Mesenchymal stem cell (in vitro differentiated cells and primary cell): ENCODE data around the gene NLRP11. TPM values are rescaled to one million over a fixed set of nuclear protein-coding genes. Genes with fewer than 3 reads are reported as not detected.

Source experiments
- DNase-seq: peaks from one replicate; pipeline ENCODE4 v3.0.0-alpha.2; 2013
- H2AFZ ChIP-seq: one replicate; pipeline ENCODE4 v1.6.1; 2013; ENCODE audit warnings: low read depth, mild to moderate bottlenecking, control low read depth, inconsistent platforms, low read length, moderate library complexity
- H2AK5ac ChIP-seq: 2 replicates; pipeline ENCODE4 v1.6.1; 2013; ENCODE audit warnings: low read length, moderate library complexity, mild to moderate bottlenecking, inconsistent platforms; ENCODE audit not compliant: severe bottlenecking
- H2BK120ac ChIP-seq: one replicate; pipeline ENCODE4 v1.6.1; 2013; ENCODE audit warnings: low read depth, mild to moderate bottlenecking, inconsistent platforms, low read length, moderate library complexity
- H2BK12ac ChIP-seq, 2 experiments: one replicate each; pipeline ENCODE4 v1.6.1; 2013; ENCODE audit warnings: inconsistent platforms in 2 of 2, low read length in 2 of 2, mild to moderate bottlenecking in 2 of 2, moderate library complexity in 2 of 2, control low read depth in 1 of 2
- H2BK15ac ChIP-seq: one replicate; pipeline ENCODE4 v1.6.1; 2013; ENCODE audit warnings: mild to moderate bottlenecking, low read depth, inconsistent platforms; ENCODE audit not compliant: poor library complexity, severe bottlenecking
- H2BK5ac ChIP-seq: 2 replicates; pipeline ENCODE4 v1.6.1; 2013; ENCODE audit warnings: low read depth, mild to moderate bottlenecking, low read length, control low read depth, inconsistent platforms; ENCODE audit not compliant: poor library complexity, severe bottlenecking
- H3K14ac ChIP-seq, 2 experiments: one replicate each; pipeline ENCODE4 v1.6.1; 2013; ENCODE audit warnings: inconsistent platforms in 2 of 2, low read length in 2 of 2, control low read depth in 1 of 2, mild to moderate bottlenecking in 1 of 2, moderate library complexity in 1 of 2
- H3K18ac ChIP-seq, 2 experiments: one replicate each; pipeline ENCODE4 v1.6.1; 2013; ENCODE audit warnings: inconsistent platforms in 2 of 2, low read length in 2 of 2, control low read depth in 1 of 2, low read depth in 1 of 2, mild to moderate bottlenecking in 1 of 2
- H3K23ac ChIP-seq, 2 experiments: one replicate each; pipeline ENCODE4 v1.6.1; 2013; ENCODE audit warnings: inconsistent platforms in 2 of 2, low read length in 2 of 2, mild to moderate bottlenecking in 2 of 2, moderate library complexity in 2 of 2, control low read depth in 1 of 2
- H3K27ac ChIP-seq: 2 replicates; pipeline ENCODE4 v1.5.1; 2013; ENCODE audit warnings: mild to moderate bottlenecking, moderate library complexity, low read length, control low read depth, inconsistent platforms; ENCODE audit not compliant: poor library complexity, severe bottlenecking
- H3K27me3 ChIP-seq, 2 experiments: 2 replicates each; pipeline versions ENCODE4 v1.6.1 to v1.7.0; 2013; ENCODE audit warnings: low read length in 2 of 2, mild to moderate bottlenecking in 2 of 2, moderate library complexity in 2 of 2, control low read depth in 1 of 2, inconsistent platforms in 1 of 2; ENCODE audit not compliant: control insufficient read depth in 1 of 2, insufficient read depth in 1 of 2
- H3K36me3 ChIP-seq, 2 experiments: 2 replicates each; pipeline versions ENCODE4 v1.6.1 to v1.7.0; 2013; ENCODE audit warnings: low read length in 2 of 2, control low read depth in 1 of 2, inconsistent platforms in 1 of 2, low read depth in 1 of 2, mild to moderate bottlenecking in 1 of 2; ENCODE audit not compliant: insufficient read depth in 2 of 2, control insufficient read depth in 1 of 2
- H3K4ac ChIP-seq, 2 experiments: one replicate each; pipeline ENCODE4 v1.6.1; 2013; ENCODE audit warnings: inconsistent platforms in 2 of 2, low read length in 2 of 2, mild to moderate bottlenecking in 2 of 2, moderate library complexity in 2 of 2, control low read depth in 1 of 2, low read depth in 1 of 2
- H3K4me1 ChIP-seq: 2 replicates; pipeline ENCODE4 v1.6.1; 2013; ENCODE audit warnings: low read depth, low read length, control low read depth; ENCODE audit not compliant: control insufficient read depth, insufficient read depth
- H3K4me2 ChIP-seq: 2 replicates; pipeline ENCODE4 v1.6.1; 2013; ENCODE audit warnings: low read length, mild to moderate bottlenecking, inconsistent platforms; ENCODE audit not compliant: poor library complexity, severe bottlenecking
- H3K4me3 ChIP-seq, 2 experiments: 2 replicates each; pipeline versions ENCODE4 v1.5.1 to v1.7.0; 2013; ENCODE audit warnings: low read length in 2 of 2, mild to moderate bottlenecking in 2 of 2, control low read depth in 1 of 2, low read depth in 1 of 2; ENCODE audit not compliant: insufficient read depth in 1 of 2
- H3K79me1 ChIP-seq: replicated peaks from 2 replicates; pipeline ENCODE4 v1.6.1; 2013; ENCODE audit warnings: mild to moderate bottlenecking, control low read depth, low read length, inconsistent platforms; ENCODE audit not compliant: poor library complexity, severe bottlenecking
- H3K9ac ChIP-seq: 2 replicates; pipeline ENCODE4 v1.7.0; 2013; ENCODE audit warnings: mild to moderate bottlenecking, low read length, moderate library complexity
- H3K9me3 ChIP-seq: 2 replicates; pipeline ENCODE4 v1.7.0; 2013; ENCODE audit warnings: mild to moderate bottlenecking, low read length; ENCODE audit not compliant: control insufficient read depth
- H4K8ac ChIP-seq: one replicate; pipeline ENCODE4 v1.6.1; 2013; ENCODE audit warnings: inconsistent platforms, mild to moderate bottlenecking, low read length, moderate library complexity
- H4K91ac ChIP-seq: one replicate; pipeline ENCODE4 v1.6.1; 2013; ENCODE audit warnings: mild to moderate bottlenecking, low read length, inconsistent platforms
- WGBS: methylation state at CpG from one replicate; pipeline ENCODE4 v1.1.7; 2013; ENCODE audit warnings: mixed read lengths; 5-methylcytosine and 5-hydroxymethylcytosine counted together
- polyA plus RNA-seq, 2 experiments: library from polyadenylated mRNA; stranded (reverse); fragments of 200-250 nt; gene quantifications; one replicate each; pipeline ENCODE4 v1.2.3, GENCODE V29; 2013

The NLRP11 gene
- polyA plus RNA-seq (2013, experiment 1 of 2), result not detected
- polyA plus RNA-seq (2013, experiment 2 of 2), result not detected

DNA sequence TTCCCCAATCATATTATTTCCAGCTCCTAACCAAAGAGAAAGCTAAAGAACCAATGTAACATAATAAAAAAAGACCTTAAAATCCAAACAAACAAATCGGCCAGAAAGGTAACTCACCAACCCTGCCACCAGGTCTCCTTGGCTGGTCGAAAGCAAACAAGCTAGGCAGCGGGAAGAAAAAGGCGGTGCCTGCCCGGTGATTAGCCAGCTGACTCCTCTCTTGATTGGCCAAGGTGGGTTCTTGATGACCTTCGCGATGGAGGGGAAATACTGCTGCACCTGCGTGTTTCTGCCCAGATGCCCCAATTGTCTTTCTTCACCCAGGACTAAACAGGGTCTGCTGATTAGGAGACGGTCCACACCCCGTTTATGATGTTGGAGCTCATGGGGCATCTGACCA, at the start of gene NLRP11:
NLRP11 (minus strand) TSS at position 154 of the 400 bp plus-strand sequence. CDS start 13,825 bp downstream, outside the sequence.
- Histone ChIP-seq H2AK5ac (no peak within 1 kb of the TSS), H3K9ac (no peak within 1 kb of the TSS), H3K4me3 (no peak within 1 kb of the TSS), H4K91ac (no peak within 1 kb of the TSS), H2BK120ac (no peak within 1 kb of the TSS), H2AFZ (no peak within 1 kb of the TSS), H3K4me1 (no peaks in the 10 kb centered on the region), H3K27me3 (no peaks in the 10 kb centered on the region), H3K36me3 (no peaks in the 10 kb centered on the region), H2BK5ac (no peak within 1 kb of the TSS), H3K27ac (no peak within 1 kb of the TSS), H3K4me2 (no peak within 1 kb of the TSS), H3K79me1 (no peaks in the 10 kb centered on the region), H2BK12ac (no peak within 1 kb of the TSS), H3K9me3 (peaks cover 18% of the 10 kb centered on the region), H3K23ac (no peak within 1 kb of the TSS), H3K14ac (no peak within 1 kb of the TSS), H3K4ac (no peak within 1 kb of the TSS), H2BK15ac (no peak within 1 kb of the TSS), H4K8ac (no peak within 1 kb of the TSS), H3K18ac (no peak within 1 kb of the TSS)
- WGBS, result 82% methylated on average over 10 of the region's 10 CpGs
- no peak for DNase-seq

DNA sequence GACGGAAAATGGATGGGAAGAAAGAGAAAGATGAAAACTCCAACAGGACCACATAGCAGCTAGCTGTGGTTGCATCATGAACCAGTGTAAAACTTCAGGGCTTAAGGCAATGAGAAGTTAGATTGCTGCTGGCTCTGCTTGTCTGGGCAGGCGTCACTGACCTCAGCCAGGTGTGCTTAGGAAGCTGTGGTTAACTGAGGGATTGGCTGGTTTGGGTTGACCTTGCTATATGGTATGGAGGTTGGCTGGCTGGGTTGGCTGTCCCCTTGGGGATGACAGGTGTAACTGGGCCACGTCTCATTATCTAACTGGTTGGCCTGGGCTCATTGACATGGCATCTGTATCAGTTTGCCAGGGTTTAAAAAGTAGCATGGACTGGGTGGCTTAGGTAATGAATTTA, 45.4 kb upstream of the NLRP11 start:
- 49% methylated on average over 3 of the region's 3 CpGs for WGBS
- no peak overlapping the region for H2BK15ac ChIP-seq

DNA sequence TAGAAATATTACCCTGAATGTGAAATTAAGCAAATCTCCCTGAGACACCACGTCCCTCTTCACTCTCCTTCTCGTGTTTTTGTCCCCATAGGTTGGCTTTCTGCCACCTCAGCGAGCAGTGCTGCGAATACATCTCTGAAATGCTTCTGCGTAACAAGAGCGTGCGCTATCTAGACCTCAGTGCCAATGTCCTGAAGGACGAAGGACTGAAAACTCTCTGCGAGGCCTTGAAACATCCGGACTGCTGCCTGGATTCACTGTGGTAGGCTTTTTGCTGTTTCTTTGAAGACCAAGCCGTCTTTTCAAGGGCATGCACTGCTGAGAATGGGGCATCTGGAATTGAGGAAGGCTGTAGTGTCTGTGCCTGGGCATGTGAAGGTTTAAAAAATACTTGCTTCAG, 38.9 kb upstream of the NLRP11 start:
- no peaks in the 10 kb centered on the region for H3K36me3 ChIP-seq
- H3K4me1 ChIP-seq, result no peaks in the 10 kb centered on the region
- no peak overlapping the region for H2BK120ac ChIP-seq
- 75% methylated on average over 11 of the region's 11 CpGs for WGBS
- no peak overlapping the region for H3K4ac ChIP-seq
- H3K18ac ChIP-seq, result no peak overlapping the region
- no peak overlapping the region for H3K27ac ChIP-seq
- no peak overlapping the region for H3K9ac ChIP-seq
- H3K14ac ChIP-seq, result no peak overlapping the region
- no peak for DNase-seq
- H2BK12ac ChIP-seq, result no peak overlapping the region
- H2AK5ac ChIP-seq, result no peak overlapping the region
- no peak overlapping the region for H3K4me2 ChIP-seq
- H3K9me3 ChIP-seq, result peaks cover 33% of the 10 kb centered on the region
- H3K79me1 ChIP-seq, result no peaks in the 10 kb centered on the region
- no peak overlapping the region for H3K4me3 ChIP-seq
- no peak overlapping the region for H2AFZ ChIP-seq
- no peak overlapping the region for H4K8ac ChIP-seq
- H4K91ac ChIP-seq, result no peak overlapping the region
- H3K27me3 ChIP-seq, result no peaks in the 10 kb centered on the region
- no peak overlapping the region for H2BK15ac ChIP-seq
- H3K23ac ChIP-seq, result no peak overlapping the region
- no peak overlapping the region for H2BK5ac ChIP-seq

More for the DNA sequence above, 45.4 kb upstream of the NLRP11 start:
- no peak for DNase-seq
- Histone ChIP-seq H3K36me3 (no peaks in the 10 kb centered on the region), H3K4me1 (no peaks in the 10 kb centered on the region), H3K4ac (no peak overlapping the region), H4K8ac (no peak overlapping the region), H3K4me3 (no peak overlapping the region), H2BK120ac (no peak overlapping the region), H3K18ac (no peak overlapping the region), H2BK5ac (no peak overlapping the region), H3K23ac (no peak overlapping the region), H3K9ac (no peak overlapping the region), H2AFZ (no peak overlapping the region), H3K4me2 (no peak overlapping the region), H2BK12ac (no peak overlapping the region), H3K79me1 (no peaks in the 10 kb centered on the region), H2AK5ac (no peak overlapping the region), H4K91ac (no peak overlapping the region), H3K9me3 (peaks cover 44% of the 10 kb centered on the region), H3K27ac (no peak overlapping the region), H3K14ac (no peak overlapping the region), H3K27me3 (no peaks in the 10 kb centered on the region)

DNA sequence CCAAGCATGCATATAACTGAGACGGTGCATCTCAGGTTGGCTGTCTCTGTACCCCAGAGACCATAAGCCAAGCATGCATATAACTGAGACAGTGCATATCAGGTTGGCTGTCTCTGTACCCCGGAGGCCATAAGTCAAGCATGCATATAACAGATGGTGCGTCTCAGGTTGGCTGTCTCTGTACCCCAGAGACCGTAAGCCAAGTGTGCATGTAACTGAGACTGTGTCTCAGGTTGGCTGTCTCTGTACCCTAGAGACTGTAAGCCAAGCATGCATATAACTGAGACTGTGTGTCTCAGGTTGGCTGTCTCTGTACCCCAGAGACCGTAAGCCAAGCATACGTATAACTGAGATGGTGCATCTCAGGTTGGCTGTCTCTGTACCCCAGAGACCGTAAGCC, 35.3 kb upstream of the NLRP11 start:
- Histone ChIP-seq H2BK12ac (no peak overlapping the region), H3K4me2 (no peak overlapping the region), H2BK15ac (no peak overlapping the region), H3K4me3 (no peak overlapping the region), H3K27ac (no peak overlapping the region), H3K14ac (no peak overlapping the region), H3K9me3 (peaks cover 41% of the 10 kb centered on the region), H4K8ac (no peak overlapping the region), H2AK5ac (no peak overlapping the region), H2AFZ (no peak overlapping the region), H3K4ac (no peak overlapping the region), H2BK5ac (no peak overlapping the region), H3K27me3 (no peaks in the 10 kb centered on the region), H3K79me1 (no peaks in the 10 kb centered on the region), H2BK120ac (no peak overlapping the region), H3K9ac (no peak overlapping the region), H4K91ac (no peak overlapping the region), H3K23ac (no peak overlapping the region), H3K36me3 (no peaks in the 10 kb centered on the region), H3K4me1 (no peaks in the 10 kb centered on the region), H3K18ac (no peak overlapping the region)
- no peak for DNase-seq
- WGBS, result 79% methylated on average over 7 of the region's 7 CpGs
